ENCODE results near the gene MRPL49.

- TF ChIP-seq EZH2phosphoT487 (IDR thresholded peaks at IDR 0.05; ENCODE audit: low read depth) (no peak), CTCF (IDR thresholded peaks at IDR 0.05; ENCODE audit: low read depth, low read length) (no peak)
These were observed 3.3 kb downstream of the MRPL49 start for GRCh38 chr11:65125197-65126056.

All from OCI-LY3 (cell line).